K562 (cell line): ENCODE measurements around the gene B4GALT7. TPM values are rescaled to one million over a fixed set of nuclear protein-coding genes. Genes with fewer than 3 reads are reported as not detected.
A peak's percentile ranks its signal among the peaks of the same experiment; 100 is the strongest.

ENCODE experiments used
- ATAC-seq: fragments of 200-7000 bp; cut with Tn5 transposase; 3 replicates; pipeline ENCODE4 v1.9.1; 2020; ENCODE audit warnings: moderate library complexity
- BruUV-seq: library from RNA; stranded (reverse); fragments of 400-500 nt; replicated peaks from 2 replicates; lab custom pipeline; 2021; lab: Mats Ljungman, UMichigan
- CTCF ChIA-PET: fragments of 300-600 bp; formaldehyde crosslinking; extraction: SDS; loops from one replicate; lab custom pipeline; 2021; ENCODE audit warnings: low intra/inter-chr PET ratio; lab: Yijun Ruan, JAX
- POLR2A ChIA-PET: fragments of 300-600, 350-650 bp; sonication (Branson Sonifier 250); formaldehyde crosslinking; extraction: SDS; loops from one replicate; lab custom pipeline; 2021; ENCODE audit warnings: antibody characterized with exemption, inconsistent platforms; lab: Yijun Ruan, JAX
- DNase-seq, 4 experiments: peaks; one replicate each; pipeline versions ENCODE4 v3.0.0 to v3.0.0-alpha.2; 2011 to 2018; ENCODE audit warnings: low spot score in 3 of 4, mixed read lengths in 3 of 4; ENCODE audit errors: extremely low read depth in 1 of 4
- FAIRE-seq: peaks from 2 replicates; lab custom pipeline; 2011; peaks lifted over from hg19 to GRCh38; lab: Jason Lieb, UNC
- H2AFZ ChIP-seq: 2 replicates; pipeline ENCODE4 v1.6.0; 2011; ENCODE audit warnings: low read depth, low read length, control low read depth, inconsistent platforms
- H3K27ac ChIP-seq: fragments of 200-600 bp; 3 replicates; pipeline ENCODE4 v1.8.0; 2011; ENCODE audit warnings: low read depth, mild to moderate bottlenecking, control low read depth, inconsistent platforms, low read length, moderate library complexity, mixed read lengths; ENCODE audit errors: extremely low read depth
- H3K27me3 ChIP-seq, 2 experiments: fragments of 300-600 bp in 1 of 2; 2 replicates in 1 of 2; 3 replicates in 1 of 2; pipeline versions ENCODE4 v1.6.0 to v1.8.0; 2011; ENCODE audit warnings: inconsistent platforms in 2 of 2, low read length in 2 of 2, mild to moderate bottlenecking in 1 of 2, mixed read lengths in 1 of 2, moderate library complexity in 1 of 2; ENCODE audit not compliant: control insufficient read depth in 2 of 2, insufficient read depth in 2 of 2
- H3K36me3 ChIP-seq: fragments of 300-600 bp; 3 replicates; pipeline ENCODE4 v1.8.0; 2011; ENCODE audit warnings: mild to moderate bottlenecking, low read length, inconsistent platforms; ENCODE audit not compliant: control insufficient read depth, insufficient read depth
- H3K4me1 ChIP-seq, 2 experiments: fragments of 200-600 bp in 1 of 2; replicated peaks in 1 of 2; 2 replicates in 1 of 2; 3 replicates in 1 of 2; pipeline versions ENCODE4 v1.5.1 to v1.8.0; 2011; ENCODE audit warnings: inconsistent platforms in 2 of 2, low read length in 2 of 2, mild to moderate bottlenecking in 1 of 2, mixed read lengths in 1 of 2, moderate library complexity in 1 of 2; ENCODE audit not compliant: control insufficient read depth in 2 of 2, insufficient read depth in 2 of 2
- H3K4me2 ChIP-seq: 2 replicates; pipeline ENCODE4 v1.6.1; 2011; ENCODE audit warnings: low read length, control low read depth, inconsistent platforms, mixed read lengths; ENCODE audit not compliant: insufficient read depth
- H3K4me3 ChIP-seq: fragments of 200-600 bp; sonication (generic), shearing (Covaris generic); 2 replicates; pipeline ENCODE4 v1.5.1; 2016; ENCODE audit warnings: control low read depth, inconsistent platforms
- H3K79me2 ChIP-seq: fragments of 200-600 bp; 3 replicates; pipeline ENCODE4 v1.8.0; 2011; ENCODE audit warnings: low read length, inconsistent platforms; ENCODE audit not compliant: control insufficient read depth, insufficient read depth
- H3K9ac ChIP-seq, 2 experiments: 2 replicates each; pipeline versions ENCODE4 v1.6.0 to v1.6.1; 2011; ENCODE audit warnings: low read depth in 2 of 2, low read length in 2 of 2, control low read depth in 1 of 2, inconsistent platforms in 1 of 2, mild to moderate bottlenecking in 1 of 2, mixed read lengths in 1 of 2; ENCODE audit not compliant: insufficient read depth in 1 of 2
- H3K9me1 ChIP-seq: one replicate; pipeline ENCODE4 v1.6.0; 2011; ENCODE audit warnings: inconsistent platforms, mild to moderate bottlenecking, low read length, moderate library complexity; ENCODE audit not compliant: control insufficient read depth, insufficient read depth
- H3K9me3 ChIP-seq: replicated peaks from 2 replicates; pipeline ENCODE4 v1.5.1; 2011; ENCODE audit warnings: low read depth, low read length, inconsistent platforms; ENCODE audit not compliant: control insufficient read depth, insufficient read depth
- H4K20me1 ChIP-seq: replicated peaks from 2 replicates; pipeline ENCODE4 v1.6.1; 2011; ENCODE audit warnings: low read length, inconsistent platforms, mixed read lengths; ENCODE audit not compliant: control insufficient read depth, insufficient read depth
- ARID1B ChIP-seq: fragments of 450-650 bp; IDR thresholded peaks from 2 replicates; pipeline ENCODE4 v1.6.1; 2016; ENCODE audit warnings: antibody characterized with exemption, mild to moderate bottlenecking, inconsistent platforms
- CREBBP ChIP-seq: IDR thresholded peaks from one replicate; pipeline ENCODE4 v1.6.1; 2012; ENCODE audit warnings: low read depth, mild to moderate bottlenecking, control low read depth, inconsistent platforms, low read length
- GTF2E2 ChIP-seq: fragments of 200-800 bp; sonication (Bioruptor generic); IDR thresholded peaks from 2 replicates; pipeline ENCODE4 v1.6.1; 2016; ENCODE audit warnings: missing genetic modification characterization, missing compliant biosample characterization
- KLF1 ChIP-seq: fragments of 450-650 bp; IDR thresholded peaks from 2 replicates; pipeline ENCODE4 v1.6.1; 2016; ENCODE audit warnings: missing genetic modification characterization, missing compliant biosample characterization
- RBM17 ChIP-seq: fragments of 200-400 bp; formaldehyde crosslinking; IDR thresholded peaks from 2 replicates; pipeline ENCODE4 v1.6.1; 2017; ENCODE audit warnings: low read depth, mild to moderate bottlenecking, low read length, borderline replicate concordance
- SIRT6 ChIP-seq: IDR thresholded peaks from one replicate; pipeline ENCODE4 v1.6.1; 2012; ENCODE audit warnings: low read depth, mild to moderate bottlenecking, control low read depth, inconsistent platforms, low read length, moderate library complexity
- SMARCE1 ChIP-seq: fragments of 450-650 bp; IDR thresholded peaks from 2 replicates; pipeline ENCODE4 v1.7.1; 2016; ENCODE audit warnings: mild to moderate bottlenecking
- TAF15 ChIP-seq: fragments of 200-400 bp; formaldehyde crosslinking; IDR thresholded peaks from 2 replicates; pipeline ENCODE4 v1.6.1; 2017; ENCODE audit warnings: mild to moderate bottlenecking, low read depth, low read length, moderate library complexity
- TCF7 ChIP-seq: sonication (generic); IDR thresholded peaks from 2 replicates; pipeline ENCODE4 v1.6.1; 2016; ENCODE audit warnings: antibody characterized with exemption, borderline replicate concordance
- TCFL5 ChIP-seq: fragments of 250-450 bp; sonication (Bioruptor Pico); conservative IDR thresholded peaks from 2 replicates; pipeline ENCODE4 v1.6.1; 2021; ENCODE audit warnings: mild to moderate bottlenecking, moderate library complexity, matching md5 sums
- ZC3H8 ChIP-seq: fragments of 450-650 bp; IDR thresholded peaks from 2 replicates; pipeline ENCODE4 v1.6.1; 2017
- ZNF318 ChIP-seq, 2 experiments: fragments of 450-650 bp; IDR thresholded peaks; 2 replicates each; pipeline ENCODE4 v1.6.1; 2016; ENCODE audit warnings: mild to moderate bottlenecking in 2 of 2, borderline replicate concordance in 1 of 2, low read depth in 1 of 2, moderate library complexity in 1 of 2
- ZNF696 ChIP-seq: fragments of 250-450 bp; sonication (Bioruptor Pico); conservative IDR thresholded peaks from 2 replicates; pipeline ENCODE4 v1.4.0; 2020; ENCODE audit warnings: mild to moderate bottlenecking, moderate library complexity
- ZNF75A ChIP-seq: fragments of 450-650 bp; formaldehyde crosslinking; IDR thresholded peaks from 2 replicates; pipeline ENCODE4 v1.4.0; 2020; ENCODE audit warnings: mild to moderate bottlenecking
- WGBS: fragments of 100-300 bp; shearing (Covaris generic); methylation state at CpG from one replicate; pipeline ENCODE4 v1.1.6; 2016; ENCODE audit warnings: low coverage, mixed read lengths; ENCODE audit not compliant: insufficient coverage; ENCODE audit errors: missing lambda C conversion rate; 5-methylcytosine and 5-hydroxymethylcytosine counted together
- in situ Hi-C: fragments of 300-500 bp; cut with MboI; formaldehyde crosslinking; loops from 4 replicates; pipeline ENCODE4 v1.15.0; 2018; ENCODE audit warnings: inconsistent platforms, mixed read lengths
- intact Hi-C: fragments of 100-400 bp; cut with micrococcal nuclease; formaldehyde crosslinking; loops from 2 replicates; pipeline ENCODE4 v1.14.2; 2022
- polyA plus RNA-seq, 8 experiments: library from polyadenylated mRNA; depleted of rRNA in 4 of 8; stranded (reverse) in 5 of 8; unstranded in 3 of 8; fragments of >200 nt; fragmentation: Nextera tagmentation in 2 of 8; fragmentation: Illumina TruSeq in 1 of 8; extraction: Ambion mirVana in 2 of 8; extraction: Trizol in 1 of 8; gene quantifications; 2 replicates each; pipeline versions ENCODE4 v1.2.1 to v1.2.3, GENCODE V29; 2011 to 2014; ENCODE audit warnings: inconsistent platforms in 1 of 8, missing spikeins in 1 of 8
- total RNA-seq, 7 experiments: library from RNA; depleted of rRNA in 6 of 7; stranded (reverse); fragments of >200 nt in 6 of 7; fragmentation: Illumina TruSeq in 2 of 7; extraction: Trizol in 2 of 7; gene quantifications; 2 replicates each; pipeline versions ENCODE4 v1.2.1 to v1.2.3, GENCODE V29; 2011 to 2021; ENCODE audit warnings: low replicate concordance in 1 of 7
- TF ChIP-seq, protein P1 (sequence below): sonication (generic); formaldehyde crosslinking; IDR thresholded peaks from 2 replicates; pipeline ENCODE4 v1.8.0; 2023; ENCODE audit warnings: mild to moderate bottlenecking, missing genetic modification reagents

Gene B4GALT7
- total and polyA plus RNA-seq, 9 of the 15 experiments (the other 6 are each of a cell fraction or from before 2014, with no cell fraction given), result 0.34 to 17.7 (median 9.1) TPM

DNA sequence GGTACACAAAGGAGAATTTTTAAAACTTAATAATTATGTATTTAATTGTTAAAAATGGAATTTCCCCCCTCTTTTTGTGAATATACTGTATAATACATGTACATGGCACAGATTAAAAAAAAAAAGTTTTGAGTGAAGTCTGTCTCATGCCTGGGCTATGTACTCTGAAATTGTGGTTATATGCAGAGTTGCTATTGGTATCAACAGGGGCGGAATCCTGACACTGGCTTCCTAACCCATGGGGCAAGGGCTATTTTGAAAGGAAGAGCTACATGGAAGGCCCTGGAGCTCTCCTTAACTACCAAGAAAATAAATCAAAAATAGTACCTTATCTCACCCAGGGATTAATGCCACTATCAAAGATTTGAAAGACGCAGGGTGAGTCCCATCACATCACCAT, 44.7 kb upstream of the B4GALT7 start:
- BruUV-seq, result no TSS peak
- in situ Hi-C loops (no loop called here), intact Hi-C loops (loop anchor here (2.0 kb wide), 1 partner anchor 58 kb away; the partner anchor contains the start of gene PDLIM7)
- Histone ChIP-seq H2AFZ (peak overlapping the region; percentile 95), H3K79me2 (peaks cover 38% of the 10 kb centered on the region), H3K9ac (no peak overlapping the region), H3K36me3 (peaks cover 29% of the 10 kb centered on the region), H3K27me3 (no peaks in the 10 kb centered on the region), H3K27ac (no peak overlapping the region; the same call in 2 of the 3 replicates), H3K4me2 (peak overlapping the region; percentile 86; the same call in 1 of the 2 replicates), H3K4me3 (no peak overlapping the region), H3K4me1 (peaks cover 18 to 35% of the 10 kb centered on the region in 2 experiments), H3K9me1 (no peaks in the 10 kb centered on the region), H3K9me3 (no peaks in the 10 kb centered on the region), H4K20me1 (peaks cover 17% of the 10 kb centered on the region)
- no peak for TF ChIP-seq ZC3H8
- no peak for TF ChIP-seq ARID1B
- TF ChIP-seq TAF15, result no peak
- TF ChIP-seq KLF1, result no peak
- no peak for TF ChIP-seq TCFL5 (CRISPR knock-in tag)
- TF ChIP-seq ZNF696 (CRISPR knock-in tag), result no peak
- no peak for TF ChIP-seq ZNF75A
- no peak for TF ChIP-seq RBM17
- TF ChIP-seq SIRT6, result no peak
- no peak for TF ChIP-seq CREBBP
- TF ChIP-seq GTF2E2 (tag), result no peak
- TF ChIP-seq, protein P1, sequence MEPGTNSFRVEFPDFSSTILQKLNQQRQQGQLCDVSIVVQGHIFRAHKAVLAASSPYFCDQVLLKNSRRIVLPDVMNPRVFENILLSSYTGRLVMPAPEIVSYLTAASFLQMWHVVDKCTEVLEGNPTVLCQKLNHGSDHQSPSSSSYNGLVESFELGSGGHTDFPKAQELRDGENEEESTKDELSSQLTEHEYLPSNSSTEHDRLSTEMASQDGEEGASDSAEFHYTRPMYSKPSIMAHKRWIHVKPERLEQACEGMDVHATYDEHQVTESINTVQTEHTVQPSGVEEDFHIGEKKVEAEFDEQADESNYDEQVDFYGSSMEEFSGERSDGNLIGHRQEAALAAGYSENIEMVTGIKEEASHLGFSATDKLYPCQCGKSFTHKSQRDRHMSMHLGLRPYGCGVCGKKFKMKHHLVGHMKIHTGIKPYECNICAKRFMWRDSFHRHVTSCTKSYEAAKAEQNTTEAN (CRISPR knock-in tag), result no peak
- TF ChIP-seq TCF7, result no peak
- no peak for TF ChIP-seq SMARCE1
- TF ChIP-seq ZNF318 (IDR thresholded peaks at IDR 0.05; ENCODE audit: borderline replicate concordance in 1 of 2, low read depth in 1 of 2), result no peak
- 88% methylated on average over 2 of the region's 2 CpGs for WGBS
- FAIRE-seq (no peak), DNase-seq (no peak), ATAC-seq (no peak)
- ChIA-PET POLR2A (interaction anchor here (0.7 to 1.4 kb wide), 2 partner anchors 11 to 560 kb away, joined by 3 to 4 read pairs; no protein-coding TSS in a partner anchor), CTCF (no interaction called here)
